IMR-90 (cell line): ENCODE results near the gene TEDC1. TPM values are rescaled to one million over a fixed set of nuclear protein-coding genes. Genes with fewer than 3 reads are reported as not detected.

Experiments used
- ATAC-seq: fragments of 200-7000 bp; cut with Tn5 transposase; 2 replicates; pipeline ENCODE4 v1.9.1; 2020; ENCODE audit warnings: low read depth, mild to moderate bottlenecking, moderate library complexity
- BruUV-seq: library from RNA; stranded (reverse); fragments of 400-500 nt; replicated peaks from 2 replicates; lab custom pipeline; 2021; lab: Mats Ljungman, UMichigan
- CTCF ChIA-PET: fragments of 300-600 bp; formaldehyde crosslinking; extraction: SDS; loops from one replicate; lab custom pipeline; 2021; ENCODE audit warnings: antibody characterized with exemption; lab: Yijun Ruan, JAX
- POLR2A ChIA-PET: fragments of 300-600 bp; sonication (Branson Sonifier 250); formaldehyde crosslinking; loops from one replicate; lab custom pipeline; 2022; ENCODE audit warnings: antibody characterized with exemption; ENCODE audit not compliant: unreplicated experiment; lab: Charles Lee
- DNase-seq: peaks from one replicate; pipeline ENCODE4 v3.0.0; 2013
- H2AFZ ChIP-seq: replicated peaks from 2 replicates; pipeline ENCODE3; 2013; ENCODE audit warnings: low read length, mild to moderate bottlenecking; ENCODE audit not compliant: poor library complexity
- H2AK5ac ChIP-seq: 2 replicates; pipeline ENCODE4 v1.6.1; 2013; ENCODE audit warnings: low read depth, low read length, inconsistent platforms
- H2AK9ac ChIP-seq: replicated peaks from 2 replicates; pipeline ENCODE3; 2013; ENCODE audit warnings: mild to moderate bottlenecking, low read depth, low read length, moderate library complexity; ENCODE audit not compliant: poor library complexity
- H2BK120ac ChIP-seq: 2 replicates; pipeline ENCODE4 v1.6.1; 2013; ENCODE audit warnings: low read depth, low read length, inconsistent platforms
- H2BK15ac ChIP-seq: 3 replicates; pipeline ENCODE4 v1.6.1; 2013; ENCODE audit warnings: low read depth, low read length, inconsistent platforms
- H2BK20ac ChIP-seq: 2 replicates; pipeline ENCODE4 v1.6.1; 2013; ENCODE audit warnings: low read depth, mild to moderate bottlenecking, inconsistent platforms, low read length, moderate library complexity
- H2BK5ac ChIP-seq: 2 replicates; pipeline ENCODE4 v1.6.1; 2013; ENCODE audit warnings: mild to moderate bottlenecking, low read depth, low read length, inconsistent platforms; ENCODE audit not compliant: poor library complexity, severe bottlenecking
- H3K14ac ChIP-seq: replicated peaks from 2 replicates; pipeline ENCODE4 v1.6.1; 2013; ENCODE audit warnings: low read depth, low read length, inconsistent platforms
- H3K18ac ChIP-seq: 2 replicates; pipeline ENCODE4 v1.6.1; 2013; ENCODE audit warnings: low read depth, low read length, control low read depth
- H3K23ac ChIP-seq: 2 replicates; pipeline ENCODE4 v1.6.1; 2013; ENCODE audit warnings: low read depth, low read length, inconsistent platforms
- H3K27ac ChIP-seq: 2 replicates; pipeline ENCODE4 v1.5.1; 2013; ENCODE audit warnings: mild to moderate bottlenecking, control low read depth, low read length; ENCODE audit not compliant: insufficient read depth
- H3K27me3 ChIP-seq: 2 replicates; pipeline ENCODE4 v1.6.1; 2013; ENCODE audit warnings: low read length; ENCODE audit not compliant: control insufficient read depth, insufficient read depth
- H3K36me3 ChIP-seq: 2 replicates; pipeline ENCODE4 v1.6.1; 2013; ENCODE audit warnings: low read length, mixed read lengths; ENCODE audit not compliant: control insufficient read depth, insufficient read depth
- H3K4ac ChIP-seq: 2 replicates; pipeline ENCODE4 v1.6.1; 2013; ENCODE audit warnings: low read depth, low read length, inconsistent platforms
- H3K4me1 ChIP-seq: 2 replicates; pipeline ENCODE4 v1.6.1; 2013; ENCODE audit warnings: low read length, mixed read lengths; ENCODE audit not compliant: control insufficient read depth, insufficient read depth
- H3K4me2 ChIP-seq: 2 replicates; pipeline ENCODE4 v1.6.1; 2013; ENCODE audit warnings: low read depth, mild to moderate bottlenecking, control low read depth, low read length, moderate library complexity
- H3K4me3 ChIP-seq: 2 replicates; pipeline ENCODE4 v1.5.1; 2013; ENCODE audit warnings: low read depth, mild to moderate bottlenecking, control low read depth, low read length, moderate library complexity; ENCODE audit not compliant: insufficient read depth
- H3K56ac ChIP-seq: 2 replicates; pipeline ENCODE4 v1.6.1; 2013; ENCODE audit warnings: low read length, inconsistent platforms; ENCODE audit not compliant: insufficient read depth; ENCODE audit errors: extremely low read depth
- H3K79me1 ChIP-seq, 2 experiments: 2 replicates each; pipeline ENCODE4 v1.6.1; 2013; ENCODE audit warnings: low read length in 2 of 2, inconsistent platforms in 1 of 2, low read depth in 1 of 2
- H3K9ac ChIP-seq: 2 replicates; pipeline ENCODE4 v1.6.1; 2013; ENCODE audit warnings: low read depth, low read length, control low read depth
- H3K9me1 ChIP-seq: 2 replicates; pipeline ENCODE4 v1.6.1; 2013; ENCODE audit warnings: low read length, inconsistent platforms; ENCODE audit not compliant: insufficient read depth
- H3K9me3 ChIP-seq: 2 replicates; pipeline ENCODE4 v1.6.1; 2013; ENCODE audit warnings: low read length; ENCODE audit not compliant: control insufficient read depth, insufficient read depth
- H4K20me1 ChIP-seq: 2 replicates; pipeline ENCODE4 v1.6.1; 2013; ENCODE audit warnings: low read length, inconsistent platforms; ENCODE audit not compliant: insufficient read depth
- H4K5ac ChIP-seq: 2 replicates; pipeline ENCODE4 v1.6.1; 2013; ENCODE audit warnings: mild to moderate bottlenecking, low read depth, low read length, control low read depth
- H4K8ac ChIP-seq, 2 experiments: 2 replicates each; pipeline ENCODE4 v1.6.1; 2013; ENCODE audit warnings: low read depth in 2 of 2, low read length in 2 of 2, control low read depth in 1 of 2, inconsistent platforms in 1 of 2
- H4K91ac ChIP-seq: 2 replicates; pipeline ENCODE4 v1.6.1; 2013; ENCODE audit warnings: low read depth, low read length, inconsistent platforms; ENCODE audit not compliant: insufficient read depth
- BHLHE40 ChIP-seq: fragments of 150-350 bp; IDR thresholded peaks from 2 replicates; pipeline ENCODE4 v1.6.1; 2016; ENCODE audit warnings: mild to moderate bottlenecking, low read depth, low read length
- CEBPB ChIP-seq: IDR thresholded peaks from 2 replicates; pipeline ENCODE4 v1.6.1; 2012; ENCODE audit warnings: low read depth, low read length, improper control_type of control experiment
- CHD1 ChIP-seq: IDR thresholded peaks from 2 replicates; pipeline ENCODE4 v1.6.1; 2012; ENCODE audit warnings: low read depth, low read length, improper control_type of control experiment
- FOS ChIP-seq: fragments of 150-350 bp; IDR thresholded peaks from 2 replicates; pipeline ENCODE4 v1.6.1; 2016; ENCODE audit warnings: low read depth, low read length
- MAFK ChIP-seq: IDR thresholded peaks from 2 replicates; pipeline ENCODE4 v1.6.1; 2012; ENCODE audit warnings: low read depth, low read length, improper control_type of control experiment
- MAZ ChIP-seq: IDR thresholded peaks from 2 replicates; pipeline ENCODE4 v1.6.1; 2012; ENCODE audit warnings: low read depth, mild to moderate bottlenecking, low read length, improper control_type of control experiment, moderate library complexity, borderline replicate concordance
- MXI1 ChIP-seq: IDR thresholded peaks from 2 replicates; pipeline ENCODE4 v1.6.1; 2012; ENCODE audit warnings: low read depth, mild to moderate bottlenecking, low read length, moderate library complexity, borderline replicate concordance
- NFE2L2 ChIP-seq: fragments of 150-350 bp; IDR thresholded peaks from 2 replicates; pipeline ENCODE4 v1.6.1; 2016; ENCODE audit warnings: low read depth, mild to moderate bottlenecking, low read length
- RAD21 ChIP-seq: IDR thresholded peaks from 2 replicates; pipeline ENCODE4 v1.6.1; 2012; ENCODE audit warnings: low read length, improper control_type of control experiment
- RCOR1 ChIP-seq: IDR thresholded peaks from 2 replicates; pipeline ENCODE4 v1.6.1; 2012; ENCODE audit warnings: mild to moderate bottlenecking, low read length, improper control_type of control experiment; ENCODE audit not compliant: insufficient replicate concordance
- RFX5 ChIP-seq: IDR thresholded peaks from 2 replicates; pipeline ENCODE4 v1.8.0; 2012; ENCODE audit warnings: low read depth, mild to moderate bottlenecking, low read length, moderate library complexity
- SMC3 ChIP-seq: fragments of 150-350 bp; IDR thresholded peaks from 2 replicates; pipeline ENCODE4 v1.6.1; 2016; ENCODE audit warnings: low read depth, mild to moderate bottlenecking, antibody characterized with exemption, low read length, moderate library complexity
- WGBS, 2 experiments: methylation state at CpG; one replicate each; pipeline versions ENCODE4 v1.1.5 to v1.1.7; 2013; ENCODE audit warnings: missing lambda C conversion rate in 2 of 2; ENCODE audit not compliant: insufficient read length in 1 of 2; ENCODE audit errors: extremely low coverage in 2 of 2; 5-methylcytosine and 5-hydroxymethylcytosine counted together
- dilution Hi-C: fragments of 300-500 bp; cut with HindIII; formaldehyde crosslinking; loops from one replicate; pipeline ENCODE4 v1.14.3; 2018; ENCODE audit warnings: low sequenced_read_pairs; ENCODE audit not compliant: unreplicated experiment
- in situ Hi-C: fragments of 300-500 bp; cut with MboI; formaldehyde crosslinking; loops from 3 replicates; pipeline ENCODE4 v1.14.3; 2019; ENCODE audit warnings: low sequenced_read_pairs, inconsistent platforms, mixed read lengths
- intact Hi-C: fragments of 100-400 bp; cut with micrococcal nuclease; formaldehyde crosslinking; loops from 2 replicates; pipeline ENCODE4 v1.10.0; 2022
- polyA plus RNA-seq, 3 experiments: library from polyadenylated mRNA; depleted of rRNA; stranded (reverse); fragments of >200 nt; gene quantifications; 2 replicates each; pipeline ENCODE4 v1.2.3, GENCODE V29; 2012; ENCODE audit warnings: low replicate concordance in 1 of 3
- total RNA-seq: library from RNA; depleted of rRNA; stranded (reverse); fragments of >200 nt; gene quantifications from 2 replicates; pipeline ENCODE4 v1.2.3, GENCODE V29; 2012
- TF ChIP-seq, protein P1 (sequence below): fragments of 150-350 bp; IDR thresholded peaks from 2 replicates; pipeline ENCODE4 v1.6.1; 2016; ENCODE audit warnings: low read depth, mild to moderate bottlenecking, low read length, moderate library complexity, borderline replicate concordance
- TF ChIP-seq, protein P2 (sequence below): fragments of 150-350 bp; IDR thresholded peaks from 2 replicates; pipeline ENCODE4 v1.6.1; 2017; ENCODE audit warnings: mild to moderate bottlenecking, antibody characterized with exemption, low read length, low read depth

The TEDC1 gene
- total and polyA plus RNA-seq, 2 of the 4 experiments (the other 2 are of a cell fraction): 5.7 to 6.4 TPM

DNA sequence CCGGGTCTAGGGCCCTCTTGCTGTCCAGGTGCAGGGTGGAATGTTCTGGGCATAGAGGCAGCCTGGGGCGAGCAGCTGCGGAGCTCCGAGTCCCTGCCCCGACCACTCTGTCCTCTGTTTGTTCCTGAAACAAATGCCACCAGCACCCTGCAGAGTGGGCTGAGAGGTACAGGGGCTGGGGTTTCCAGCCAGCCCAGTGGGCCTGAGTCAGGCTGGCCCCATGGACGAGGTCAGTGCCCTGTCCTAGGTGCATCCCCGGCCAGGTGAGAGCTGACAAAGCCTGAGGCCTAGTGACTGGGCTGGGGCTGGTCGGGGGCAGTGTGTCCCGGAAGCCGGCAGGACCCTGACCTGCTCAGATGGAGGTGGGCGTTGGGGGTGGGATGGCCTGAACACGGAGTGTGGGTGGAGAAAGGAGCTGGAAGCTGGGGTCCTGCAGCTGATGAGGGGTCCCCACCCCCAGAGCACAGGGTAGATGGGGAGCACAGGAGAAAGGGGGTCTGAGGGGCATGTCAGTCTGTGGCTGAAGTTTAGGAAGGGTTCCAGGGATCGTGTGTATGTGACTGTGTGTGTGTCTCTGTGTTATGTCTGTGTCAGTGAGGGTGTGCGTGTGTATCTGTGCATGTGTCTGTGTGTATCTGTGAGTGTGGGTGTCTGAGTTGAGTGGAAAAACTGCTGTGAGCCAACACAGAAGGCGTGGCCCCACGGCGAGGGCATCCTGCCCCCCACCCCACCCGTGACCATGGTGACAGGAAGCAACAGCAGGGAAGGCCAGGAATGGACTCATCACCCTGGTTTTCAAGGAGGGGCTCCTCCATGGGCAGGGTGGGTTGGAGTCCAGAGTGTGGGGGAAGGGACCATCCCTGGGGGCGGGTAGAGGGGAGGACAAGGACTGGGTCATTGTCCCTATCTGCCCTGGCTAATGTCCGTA, 6.7 kb upstream of the TEDC1 start (continued):
- no peak for TF ChIP-seq SMC3
- no peak for TF ChIP-seq FOS

DNA sequence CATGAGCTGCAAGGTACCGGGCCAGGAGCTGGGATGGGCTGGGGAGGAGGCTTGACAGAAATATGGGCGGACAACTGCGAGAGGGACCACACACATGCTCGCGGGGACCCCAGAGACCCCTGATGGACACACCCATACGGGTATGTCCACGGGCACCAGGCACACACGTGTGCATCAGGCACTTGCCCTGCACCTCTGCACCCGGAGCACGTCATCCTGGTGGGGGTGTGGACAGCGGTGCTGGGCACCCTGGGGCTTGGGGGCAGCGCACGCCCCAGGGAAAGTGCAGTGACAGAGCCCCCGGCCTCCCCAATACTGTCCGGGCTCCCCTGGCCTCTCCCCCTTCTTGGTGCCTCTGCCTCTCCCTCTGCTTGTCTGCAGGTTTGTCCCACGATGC, 6.1 kb upstream of the TEDC1 start:
- H3K4me3 ChIP-seq: no peak overlapping the region
- POLR2A ChIA-PET: no interaction called here
- H3K14ac ChIP-seq: no peak overlapping the region
- BruUV-seq: no TSS peak
- H3K27me3 ChIP-seq: peaks cover 25% of the 10 kb centered on the region; the same call in 1 of the 2 replicates
- no peak overlapping the region for H2AK9ac ChIP-seq
- H3K4me1 ChIP-seq: peaks cover 15% of the 10 kb centered on the region
- no peak overlapping the region for H3K23ac ChIP-seq
- H2BK120ac ChIP-seq: no peak overlapping the region
- dilution Hi-C loops (no loop called here), intact Hi-C loops (no loop called here), in situ Hi-C loops (no loop called here)
- H4K91ac ChIP-seq: no peak overlapping the region
- WGBS, 2 experiments: 81% methylated on average over 6 of the region's 16 CpGs; no CpG with 5 or more reads in 1 of the 2 experiments
- peaks cover 6% of the 10 kb centered on the region for H3K9me1 ChIP-seq
- no peak overlapping the region for H3K18ac ChIP-seq
- no peak overlapping the region for H4K5ac ChIP-seq
- H3K36me3 ChIP-seq: no peaks in the 10 kb centered on the region
- H3K27ac ChIP-seq: no peak overlapping the region
- H4K8ac ChIP-seq: no peak overlapping the region
- no peak overlapping the region for H3K4me2 ChIP-seq
- H2AFZ ChIP-seq: no peak overlapping the region
- TF ChIP-seq MAZ: no peak
- TF ChIP-seq, protein P1, sequence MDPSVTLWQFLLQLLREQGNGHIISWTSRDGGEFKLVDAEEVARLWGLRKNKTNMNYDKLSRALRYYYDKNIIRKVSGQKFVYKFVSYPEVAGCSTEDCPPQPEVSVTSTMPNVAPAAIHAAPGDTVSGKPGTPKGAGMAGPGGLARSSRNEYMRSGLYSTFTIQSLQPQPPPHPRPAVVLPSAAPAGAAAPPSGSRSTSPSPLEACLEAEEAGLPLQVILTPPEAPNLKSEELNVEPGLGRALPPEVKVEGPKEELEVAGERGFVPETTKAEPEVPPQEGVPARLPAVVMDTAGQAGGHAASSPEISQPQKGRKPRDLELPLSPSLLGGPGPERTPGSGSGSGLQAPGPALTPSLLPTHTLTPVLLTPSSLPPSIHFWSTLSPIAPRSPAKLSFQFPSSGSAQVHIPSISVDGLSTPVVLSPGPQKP: no peak
- no peak for TF ChIP-seq SMC3
- no peak for TF ChIP-seq FOS
- TF ChIP-seq CHD1: no peak
- no peak for TF ChIP-seq RAD21
- no peak for TF ChIP-seq RCOR1
- no peak for TF ChIP-seq RFX5
- no peak for TF ChIP-seq MAFK
- no peak for TF ChIP-seq NFE2L2
- no peak for TF ChIP-seq CEBPB
- no peak for TF ChIP-seq BHLHE40
- TF ChIP-seq MXI1: no peak
- TF ChIP-seq, protein P2, sequence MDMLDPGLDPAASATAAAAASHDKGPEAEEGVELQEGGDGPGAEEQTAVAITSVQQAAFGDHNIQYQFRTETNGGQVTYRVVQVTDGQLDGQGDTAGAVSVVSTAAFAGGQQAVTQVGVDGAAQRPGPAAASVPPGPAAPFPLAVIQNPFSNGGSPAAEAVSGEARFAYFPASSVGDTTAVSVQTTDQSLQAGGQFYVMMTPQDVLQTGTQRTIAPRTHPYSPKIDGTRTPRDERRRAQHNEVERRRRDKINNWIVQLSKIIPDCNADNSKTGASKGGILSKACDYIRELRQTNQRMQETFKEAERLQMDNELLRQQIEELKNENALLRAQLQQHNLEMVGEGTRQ: no peak
- H3K9me3 ChIP-seq: no peaks in the 10 kb centered on the region
- CTCF ChIA-PET: no interaction called here
- ATAC-seq (no peak), DNase-seq (no peak)
- no peaks in the 10 kb centered on the region; a peak in 1 of 4 replicates for H3K79me1 ChIP-seq
- H2BK5ac ChIP-seq: no peak overlapping the region
- no peak overlapping the region for H3K56ac ChIP-seq
- no peaks in the 10 kb centered on the region; the same call in 1 of the 2 replicates for H4K20me1 ChIP-seq
- no peak overlapping the region for H2BK20ac ChIP-seq
- no peak overlapping the region for H3K9ac ChIP-seq
- H2BK15ac ChIP-seq: no peak overlapping the region
- no peak overlapping the region for H3K4ac ChIP-seq
- H2AK5ac ChIP-seq: no peak overlapping the region
